Heart left ventricle (tissue), 16 donors: ENCODE data around the gene SKP1. TPM values are rescaled to one million over a fixed set of nuclear protein-coding genes. Genes with fewer than 3 reads are reported as not detected.

Source experiments
- ATAC-seq, 4 donors: fragments of 200-7000 bp; cut with Tn5 transposase; one replicate each; pipeline ENCODE4 v1.9.1; 2020 to 2022; ENCODE audit warnings: moderate library complexity in 4 of 4, mild to moderate bottlenecking in 3 of 4, moderate number of reproducible peaks in 1 of 4
- DNase-seq, 5 donors: peaks; one replicate each; pipeline ENCODE4 v3.0.0-alpha.2; 2020
- H3K27ac ChIP-seq, 12 donors: fragments of 200-600 bp; sonication (generic) in 4 of 12; one replicate each; pipeline versions ENCODE4 v1.5.0 to v1.8.0; 2016 to 2022; ENCODE audit warnings: mild to moderate bottlenecking in 2 of 12
- H3K27me3 ChIP-seq, 9 donors: fragments of 200-600 bp; sonication (generic) in 2 of 9; one replicate each; pipeline versions ENCODE4 v1.5.1 to v1.8.0; 2016 to 2022; ENCODE audit warnings: mild to moderate bottlenecking in 3 of 9
- H3K36me3 ChIP-seq, 9 donors: fragments of 200-600 bp; sonication (generic) in 2 of 9; one replicate each; pipeline versions ENCODE4 v1.5.0 to v1.8.0; 2018 to 2022; ENCODE audit warnings: mild to moderate bottlenecking in 2 of 9
- H3K4me1 ChIP-seq, 12 donors: fragments of 200-600 bp; sonication (generic) in 4 of 12; one replicate each; pipeline versions ENCODE4 v1.5.0 to v1.8.0; 2016 to 2022; ENCODE audit warnings: mild to moderate bottlenecking in 3 of 12
- H3K4me3 ChIP-seq, 12 donors: fragments of 200-600 bp; sonication (generic) in 4 of 12; one replicate each; pipeline versions ENCODE4 v1.5.0 to v1.8.0; 2017 to 2022; ENCODE audit warnings: mild to moderate bottlenecking in 9 of 12, moderate library complexity in 4 of 12
- H3K9me3 ChIP-seq, 12 donors: fragments of 200-600 bp; sonication (generic) in 4 of 12; one replicate each; pipeline versions ENCODE4 v1.5.0 to v1.8.0; 2016 to 2022; ENCODE audit warnings: mild to moderate bottlenecking in 1 of 12
- POLR2A ChIP-seq, 2 donors: fragments of 450-650 bp; IDR thresholded peaks; one replicate each; pipeline ENCODE4 v1.6.1; 2017; ENCODE audit warnings: antibody characterized with exemption in 2 of 2, mild to moderate bottlenecking in 2 of 2, moderate library complexity in 2 of 2
- WGBS, 4 donors: extraction: QIAGEN DNeasy Blood & Tissue Kit in 2 of 4; methylation state at CpG; one replicate each; pipeline versions ENCODE4 v1.1.5 to v1.1.7; 2013 to 2018; 5-methylcytosine and 5-hydroxymethylcytosine counted together
- intact Hi-C, 10 donors: fragments of 100-400 bp; cut with DNase I; formaldehyde crosslinking; loops; one replicate each; pipeline versions ENCODE4 v1.11.1 to v1.14.2; 2022
- polyA plus RNA-seq, 2 donors: library from polyadenylated mRNA; stranded (reverse); fragments of 200-250 nt; gene quantifications; one replicate each; pipeline ENCODE4 v1.2.3, GENCODE V29; 2013
- total RNA-seq, 9 donors: library from RNA; depleted of rRNA in 2 of 9; stranded (reverse); fragments of >200 nt in 2 of 9; fragmentation: NEBNext Ultra II Directional in 3 of 9; extraction: Animal tissue kit (Norgen Biotek cat#: 25700) in 3 of 9; gene quantifications; one replicate each; pipeline versions ENCODE4 v1.1.0 to v1.2.4, GENCODE V29; 2016 to 2023
- TF ChIP-seq, protein P1 (sequence below), 12 donors: fragments of 200-600 bp; sonication (generic) in 4 of 12; IDR thresholded peaks; one replicate each; pipeline versions ENCODE4 v1.5.0 to v1.8.0; 2018 to 2022; ENCODE audit warnings: antibody characterized with exemption in 12 of 12, mild to moderate bottlenecking in 5 of 12
- donor health status: ischemic (EF 13 %, LVEDD 7.1; RV severe dilation, severe dysfunction).
- donor health status: healthy with polysubstance abuse.
- donor health status: DM: no; HTN: yes; CAD: no.
- donor health status: DM: no; HTN: no; CAD: no.
- donor health status: ischemic (EF 25% LVEDD 6.9; RV normal size, moderate dysfunction).
- donor health status: ischemic (EF 25% LVEDD 5.7; RV mildly dilated, moderate dysfunction).
- donor health status: healthy.
- donor health status: DM: yes; HTN: yes; CAD: no.
- donor health status: ischemic (EF 35%, LVEDD 5.7; RV mildly dilated, moderate dysfunction).
- donor health status: nonischemic (EF 11% LVEDD 7.7; RV severe dilation, severe dysfunction).
- donor health status: DM: yes; HTN: yes; CAD: no.
- donor health status: PGD.
- donor health status: ischemic (EF 29% LVEDD 5.4; RV normal size, mild dysfunction).
- donor health status: nonischemic (EF 23%, LVEDD 6.1; RV moderate dilation, normal function).

Gene SKP1
- total and polyA plus RNA-seq, 11 donors = 175 to 1,085 (median 459) TPM

DNA sequence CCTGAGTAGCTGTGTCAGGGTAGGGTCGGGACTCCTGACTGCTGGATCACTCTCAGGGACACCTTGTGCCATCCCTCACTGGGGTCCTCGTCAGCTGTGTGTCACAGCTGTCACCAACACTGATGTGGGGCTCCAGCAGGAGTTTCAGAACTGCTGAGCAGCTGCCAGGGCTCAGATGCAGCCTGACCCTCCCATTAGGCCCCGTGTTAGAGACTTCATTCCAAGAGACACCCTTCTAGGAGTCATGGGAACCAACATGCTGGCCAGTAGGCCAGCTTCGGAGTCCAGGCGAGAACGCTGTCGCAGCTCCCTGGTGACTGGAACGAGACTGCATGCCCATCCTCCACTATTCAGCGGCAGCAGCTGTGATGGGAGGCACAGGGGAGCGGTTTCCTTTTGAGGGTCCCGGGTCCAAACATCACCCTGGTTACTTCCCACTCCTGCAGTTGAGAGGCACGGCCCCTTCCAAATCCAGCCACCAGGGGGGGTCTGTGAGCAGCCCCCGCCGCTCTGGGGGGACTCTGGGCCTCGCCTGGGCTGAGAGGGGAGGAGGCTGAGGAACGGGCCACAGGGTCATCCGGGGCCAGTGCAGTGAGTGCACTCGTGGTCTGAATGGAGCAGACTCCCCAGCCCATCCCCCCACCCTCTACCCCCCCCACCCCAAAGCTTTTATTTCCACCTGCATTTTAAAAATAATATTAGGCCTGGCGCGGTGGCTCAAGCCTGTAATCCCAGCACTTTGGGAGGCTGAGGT lies 74.9 kb downstream of the SKP1 start:
- DNase-seq = peak in 4 of 5 donors; percentile 53 to 86 (median 63)

DNA sequence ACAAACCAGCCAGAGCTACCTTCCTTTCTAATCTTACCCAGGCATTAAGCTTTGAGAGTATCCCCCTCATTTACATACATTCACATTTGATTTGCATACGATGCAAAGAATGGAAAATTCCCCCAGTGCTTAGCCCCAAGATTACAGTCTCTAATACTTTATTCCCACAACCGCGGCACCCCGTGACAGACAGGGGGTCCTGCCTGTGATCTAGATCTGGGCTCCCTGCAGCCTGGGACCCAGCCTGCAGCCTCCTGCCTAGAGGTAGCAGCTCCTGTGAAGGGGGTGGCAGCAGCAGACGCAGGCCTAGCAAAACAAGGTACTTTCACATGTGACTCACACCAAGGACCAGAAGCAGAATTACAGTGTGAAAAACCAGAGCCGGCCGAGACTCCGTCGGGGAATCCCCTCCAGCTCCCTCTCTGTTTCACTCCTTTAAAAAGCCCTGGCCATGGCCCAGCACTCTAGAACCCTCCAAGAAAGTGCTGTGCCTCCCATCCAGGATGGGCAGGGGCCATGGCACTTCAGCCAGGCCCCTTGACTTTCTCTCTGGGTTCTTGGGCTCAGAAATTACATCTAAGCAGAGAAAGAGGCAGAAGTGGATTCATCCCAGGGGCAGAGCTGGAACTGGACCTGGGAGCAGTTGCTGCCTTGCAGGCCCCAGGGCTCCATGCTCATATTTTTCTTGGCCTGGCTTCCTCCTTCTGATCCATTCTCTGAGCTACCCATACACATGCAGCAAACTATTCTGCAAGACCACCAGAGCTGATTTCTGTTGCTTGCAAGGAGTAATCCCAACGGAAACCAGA lies 76.3 kb downstream of the SKP1 start:
- Histone ChIP-seq H3K9me3 (no peaks in the 10 kb centered on the region), H3K36me3 (no peaks in the 10 kb centered on the region), H3K4me1 (peaks cover 0 to 38% (median 8%) of the 10 kb centered on the region in 12 donors), H3K27ac (peak overlapping the region in 1 of 12 donors; percentile 62), H3K27me3 (no peaks in the 10 kb centered on the region), H3K4me3 (no peak overlapping the region)
- no peak for DNase-seq
- no peak for TF ChIP-seq POLR2A (IDR thresholded peaks at IDR 0.05)
- TF ChIP-seq, protein P1, sequence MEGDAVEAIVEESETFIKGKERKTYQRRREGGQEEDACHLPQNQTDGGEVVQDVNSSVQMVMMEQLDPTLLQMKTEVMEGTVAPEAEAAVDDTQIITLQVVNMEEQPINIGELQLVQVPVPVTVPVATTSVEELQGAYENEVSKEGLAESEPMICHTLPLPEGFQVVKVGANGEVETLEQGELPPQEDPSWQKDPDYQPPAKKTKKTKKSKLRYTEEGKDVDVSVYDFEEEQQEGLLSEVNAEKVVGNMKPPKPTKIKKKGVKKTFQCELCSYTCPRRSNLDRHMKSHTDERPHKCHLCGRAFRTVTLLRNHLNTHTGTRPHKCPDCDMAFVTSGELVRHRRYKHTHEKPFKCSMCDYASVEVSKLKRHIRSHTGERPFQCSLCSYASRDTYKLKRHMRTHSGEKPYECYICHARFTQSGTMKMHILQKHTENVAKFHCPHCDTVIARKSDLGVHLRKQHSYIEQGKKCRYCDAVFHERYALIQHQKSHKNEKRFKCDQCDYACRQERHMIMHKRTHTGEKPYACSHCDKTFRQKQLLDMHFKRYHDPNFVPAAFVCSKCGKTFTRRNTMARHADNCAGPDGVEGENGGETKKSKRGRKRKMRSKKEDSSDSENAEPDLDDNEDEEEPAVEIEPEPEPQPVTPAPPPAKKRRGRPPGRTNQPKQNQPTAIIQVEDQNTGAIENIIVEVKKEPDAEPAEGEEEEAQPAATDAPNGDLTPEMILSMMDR (IDR thresholded peaks at IDR 0.05) = no peak
- intact Hi-C loops = loop anchor here in 5 of 10 donors (2.0 to 5.0 kb wide), 5 partner anchors 38 to 192 kb away; no protein-coding TSS in a partner anchor
- peak in 1 of 4 donors; percentile 17 for ATAC-seq
- 52 to 70% (median 61%) methylated on average over 10 of the region's 10 CpGs for WGBS, 4 donors

More for the DNA sequence above, 74.9 kb downstream of the SKP1 start:
- 25 to 34% (median 29%) methylated on average over 17 to 20 of the region's 20 CpGs for WGBS, 4 donors
- Histone ChIP-seq H3K9me3 (no peaks in the 10 kb centered on the region), H3K36me3 (no peaks in the 10 kb centered on the region), H3K27ac (no peak overlapping the region), H3K4me3 (no peak overlapping the region), H3K4me1 (peaks cover 0 to 34% (median 6%) of the 10 kb centered on the region in 12 donors), H3K27me3 (no peaks in the 10 kb centered on the region)
- intact Hi-C loops = loop anchor here in 7 of 10 donors (2.0 to 5.0 kb wide), 7 partner anchors 37 to 190 kb away; no protein-coding TSS in a partner anchor
- no peak for TF ChIP-seq POLR2A (IDR thresholded peaks at IDR 0.05)
- TF ChIP-seq, protein P1 (IDR thresholded peaks at IDR 0.05) = peak; percentile 78 to 96 (median 86)
- peak; percentile 47 to 85 (median 78) for ATAC-seq

DNA sequence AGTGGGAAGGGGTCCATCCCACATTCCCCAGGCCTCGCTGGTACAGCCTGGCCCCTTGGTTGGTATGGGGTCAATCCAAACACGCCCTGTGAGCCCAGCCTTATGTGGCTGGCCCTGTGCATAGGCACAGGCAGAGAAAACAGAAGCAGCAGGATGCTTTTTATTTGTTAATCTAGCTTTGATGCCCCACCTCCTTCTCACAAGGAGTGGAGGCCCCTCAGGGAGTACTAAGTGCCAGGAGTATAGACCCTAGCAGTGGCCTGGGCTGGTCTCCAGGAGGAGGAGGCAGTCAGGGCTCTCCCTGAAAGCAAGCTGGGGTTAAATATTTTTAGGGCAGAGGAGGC lies 76.8 kb downstream of the SKP1 start:
- DNase-seq (no peak), ATAC-seq (no peak)
- Histone ChIP-seq H3K9me3 (no peaks in the 10 kb centered on the region), H3K4me3 (no peak overlapping the region), H3K4me1 (peaks cover 0 to 39% (median 9%) of the 10 kb centered on the region in 12 donors), H3K27ac (peak overlapping the region in 1 of 12 donors; percentile 62), H3K27me3 (no peaks in the 10 kb centered on the region), H3K36me3 (no peaks in the 10 kb centered on the region)
- 94 to 97% (median 95%) methylated on average over 2 of the region's 2 CpGs for WGBS, 4 donors
- intact Hi-C loops = loop anchor here in 6 of 10 donors (2.0 to 5.0 kb wide), 6 partner anchors 39 to 192 kb away; no protein-coding TSS in a partner anchor
- TF ChIP-seq, protein P1 (IDR thresholded peaks at IDR 0.05) = no peak
- no peak for TF ChIP-seq POLR2A (IDR thresholded peaks at IDR 0.05)
